ENCODE results near the gene PRKN. TPM values are rescaled to one million over a fixed set of nuclear protein-coding genes. Genes with fewer than 3 reads are reported as not detected.

The PRKN gene
- total and polyA plus RNA-seq, 9 of the 15 experiments (the other 6 are each of a cell fraction or from before 2014, with no cell fraction given) = 0.03 to 0.96 (median 0.15) TPM; not detected in 2

- no peak for DNase-seq (ENCODE audit: extremely low read depth in 1 of 4, low spot score in 3 of 4)
- Histone ChIP-seq H3K79me2 (ENCODE audit: control insufficient read depth, insufficient read depth, low read length) (no peaks in the 10 kb centered on the region), H3K9me1 (ENCODE audit: control insufficient read depth, insufficient read depth, low read length) (no peaks in the 10 kb centered on the region), H2AFZ (ENCODE audit: low read depth, low read length) (no peak overlapping the region), H3K36me3 (ENCODE audit: control insufficient read depth, insufficient read depth, low read length) (no peaks in the 10 kb centered on the region), H3K9ac (ENCODE audit: insufficient read depth in 1 of 2, low read depth in 2 of 2, low read length in 2 of 2) (no peak overlapping the region), H3K4me1 (replicated peaks in 1 of 2; ENCODE audit: control insufficient read depth in 2 of 2, insufficient read depth in 2 of 2, low read length in 2 of 2) (no peaks in the 10 kb centered on the region), H3K9me3 (replicated peaks; ENCODE audit: control insufficient read depth, insufficient read depth, low read depth, low read length) (no peaks in the 10 kb centered on the region), H3K4me2 (ENCODE audit: insufficient read depth, low read length) (no peak overlapping the region), H3K27ac (ENCODE audit: extremely low read depth, low read depth, low read length) (no peak overlapping the region), H3K27me3 (ENCODE audit: control insufficient read depth in 2 of 2, insufficient read depth in 2 of 2, low read length in 2 of 2) (peaks cover 0 to 13% of the 10 kb centered on the region in 2 experiments; a peak in 2 of 5 replicates), H3K4me3 (no peak overlapping the region), H4K20me1 (replicated peaks; ENCODE audit: control insufficient read depth, insufficient read depth, low read length) (no peaks in the 10 kb centered on the region)
- intact Hi-C loops (cut with micrococcal nuclease) = no loop called here
- ChIA-PET POLR2A (interaction anchor here (0.6 kb wide), 1 partner anchor 210 kb away, joined by 3 read pairs; no protein-coding TSS in a partner anchor), CTCF (ENCODE audit: low intra/inter-chr PET ratio) (no interaction called here)
- 3% methylated on average over 4 of the region's 4 CpGs for WGBS (ENCODE audit: insufficient coverage, low coverage, missing lambda C conversion rate)
- no peak for FAIRE-seq
- no peak for ATAC-seq
- in situ Hi-C loops (cut with MboI) = no loop called here
- BruUV-seq (replicated peaks) = no TSS peak
- TF ChIP-seq CHD7 (IDR thresholded peaks at IDR 0.05; ENCODE audit: low read depth, low read length) = no peak
- TF ChIP-seq GTF2A2 (tag; IDR thresholded peaks at IDR 0.05) = no peak
- no peak for TF ChIP-seq MCM5 (IDR thresholded peaks at IDR 0.05; ENCODE audit: low read depth)
- no peak for TF ChIP-seq SMARCA5 (IDR thresholded peaks at IDR 0.05)
- TF ChIP-seq RBM15 (IDR thresholded peaks at IDR 0.05; ENCODE audit: insufficient read depth, low read length) = no peak
- TF ChIP-seq SRSF7 (optimal IDR thresholded peaks at IDR 0.05; ENCODE audit: low read depth, low read length) = no peak
- no peak for TF ChIP-seq RAD51 (IDR thresholded peaks at IDR 0.05; ENCODE audit: borderline replicate concordance, low read depth)
- no peak for TF ChIP-seq ZC3H4 (CRISPR knock-in tag; IDR thresholded peaks at IDR 0.05; ENCODE audit: borderline replicate concordance)
- TF ChIP-seq U2AF2 (optimal IDR thresholded peaks at IDR 0.05; ENCODE audit: low read depth, low read length) = no peak
- TF ChIP-seq ZNF551 (CRISPR knock-in tag; IDR thresholded peaks at IDR 0.05) = no peak
- TF ChIP-seq CTCF (IDR thresholded peaks at IDR 0.05 in 2 of 3, conservative IDR thresholded peaks at IDR 0.05 in 1 of 3; ENCODE audit: insufficient read depth in 2 of 3, low read depth in 1 of 3, low read length in 3 of 3) = no peak
Observed at GRCh38 chr6:161658211-161658610, 1069.4 kb downstream of the PRKN start.
